ENCODE results near the gene TLK2. TPM values are rescaled to one million over a fixed set of nuclear protein-coding genes. Genes with fewer than 3 reads are reported as not detected.
"Not testable (repeated sequence)": the region's sequence is repeated elsewhere in the genome, so short reads cannot be mapped to it uniquely, and the experiment has no call there.

The TLK2 gene
- total RNA-seq, 1 experiment from 2014 or later, result 54.6 TPM

DNA sequence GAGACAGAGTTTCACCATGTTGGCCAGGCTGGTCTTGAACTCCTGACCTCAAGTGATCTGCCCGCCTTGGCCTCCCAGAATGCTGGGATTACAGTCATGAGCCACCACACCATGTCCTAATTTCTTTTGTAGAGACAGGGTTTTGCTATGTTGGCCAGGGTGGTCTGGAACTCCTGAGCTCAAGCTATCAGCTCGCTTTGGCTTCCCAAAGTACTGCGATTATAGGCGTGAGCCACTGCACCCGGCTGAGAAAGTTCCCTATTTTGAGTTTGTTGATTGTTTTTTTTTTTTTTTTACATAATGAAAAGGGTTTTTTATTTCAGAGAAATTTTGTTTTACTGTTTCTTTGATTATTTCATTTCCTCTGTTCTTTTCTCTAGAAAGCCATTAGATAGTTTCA, 67.4 kb downstream of the TLK2 start:
- H3K4me1 ChIP-seq (ENCODE audit: control insufficient read depth, insufficient read depth, low read length); CTCF ChIA-PET; H3K36me3 ChIP-seq (ENCODE audit: control insufficient read depth, insufficient read depth, low read length); in situ Hi-C loops (cut with HindIII; ENCODE audit: low pct_unique_long_range_greater_than_20kb, low sequenced_read_pairs); DNase-seq (ENCODE audit: low read depth, low spot score); H3K4me3 ChIP-seq (ENCODE audit: low read depth in 2 of 2, low read length in 2 of 2); intact Hi-C loops (cut with micrococcal nuclease; ENCODE audit: unreplicated experiment); BruUV-seq (replicated peaks); POLR2A ChIA-PET; H3K27ac ChIP-seq (ENCODE audit: low read length); ATAC-seq; H3K9me3 ChIP-seq (ENCODE audit: control insufficient read depth, insufficient read depth, low read depth, low read length); H3K27me3 ChIP-seq (ENCODE audit: control insufficient read depth, insufficient read depth, low read length): not testable (repeated sequence)

DNA sequence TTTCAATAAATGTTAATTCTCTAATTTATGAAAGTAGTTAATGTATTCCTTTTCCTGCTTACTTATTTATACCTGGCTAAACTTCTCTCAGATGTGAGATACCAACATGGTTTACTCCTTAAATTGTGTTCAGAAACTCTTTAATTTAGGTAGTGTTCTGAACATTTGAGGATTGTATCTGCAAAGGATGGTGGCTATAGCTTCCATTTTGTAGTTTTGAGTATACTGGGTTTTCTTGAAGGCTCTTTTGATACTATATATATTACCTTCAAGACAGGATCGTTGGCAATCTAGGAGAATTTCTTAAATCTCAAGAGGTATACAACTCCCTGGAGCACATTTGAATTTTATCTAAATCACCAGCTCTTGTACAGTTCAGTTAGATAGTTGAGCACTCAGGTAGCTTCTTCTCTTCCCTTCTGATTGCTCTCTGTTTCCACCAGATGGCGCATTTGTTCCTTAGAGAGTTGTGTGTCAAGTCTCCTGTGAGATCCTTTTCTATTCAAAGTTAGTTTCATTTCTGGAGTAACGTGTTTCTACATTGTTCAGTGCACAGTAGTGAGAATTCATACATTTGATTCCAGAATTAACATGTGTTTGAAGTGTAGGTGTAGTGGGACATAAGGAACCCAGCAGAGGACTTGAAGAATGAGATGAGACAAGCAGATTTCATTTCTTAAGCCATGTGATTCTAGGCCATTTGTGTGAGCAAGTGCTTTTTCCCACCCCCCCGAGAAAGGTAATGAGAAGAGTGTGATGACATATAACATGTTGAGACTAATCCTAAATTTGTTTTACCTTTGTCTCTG, 74.4 kb downstream of the TLK2 start:
- H3K4me1 ChIP-seq (ENCODE audit: control insufficient read depth, insufficient read depth, low read length); H3K4me3 ChIP-seq (ENCODE audit: low read depth in 2 of 2, low read length in 2 of 2); in situ Hi-C loops (cut with HindIII; ENCODE audit: low pct_unique_long_range_greater_than_20kb, low sequenced_read_pairs); BruUV-seq (replicated peaks); H3K27ac ChIP-seq (ENCODE audit: low read length); POLR2A ChIA-PET; H3K27me3 ChIP-seq (ENCODE audit: control insufficient read depth, insufficient read depth, low read length); intact Hi-C loops (cut with micrococcal nuclease; ENCODE audit: unreplicated experiment); DNase-seq (ENCODE audit: low read depth, low spot score); H3K36me3 ChIP-seq (ENCODE audit: control insufficient read depth, insufficient read depth, low read length); H3K9me3 ChIP-seq (ENCODE audit: control insufficient read depth, insufficient read depth, low read depth, low read length): not testable (repeated sequence)
- CTCF ChIA-PET, result interaction anchor here (0.6 to 1.0 kb wide), 7 partner anchors 26 to 321 kb away, joined by 3 to 5 read pairs (median 3); no protein-coding TSS in a partner anchor
- ATAC-seq, result peak; percentile 94
- TF ChIP-seq, protein P1, sequence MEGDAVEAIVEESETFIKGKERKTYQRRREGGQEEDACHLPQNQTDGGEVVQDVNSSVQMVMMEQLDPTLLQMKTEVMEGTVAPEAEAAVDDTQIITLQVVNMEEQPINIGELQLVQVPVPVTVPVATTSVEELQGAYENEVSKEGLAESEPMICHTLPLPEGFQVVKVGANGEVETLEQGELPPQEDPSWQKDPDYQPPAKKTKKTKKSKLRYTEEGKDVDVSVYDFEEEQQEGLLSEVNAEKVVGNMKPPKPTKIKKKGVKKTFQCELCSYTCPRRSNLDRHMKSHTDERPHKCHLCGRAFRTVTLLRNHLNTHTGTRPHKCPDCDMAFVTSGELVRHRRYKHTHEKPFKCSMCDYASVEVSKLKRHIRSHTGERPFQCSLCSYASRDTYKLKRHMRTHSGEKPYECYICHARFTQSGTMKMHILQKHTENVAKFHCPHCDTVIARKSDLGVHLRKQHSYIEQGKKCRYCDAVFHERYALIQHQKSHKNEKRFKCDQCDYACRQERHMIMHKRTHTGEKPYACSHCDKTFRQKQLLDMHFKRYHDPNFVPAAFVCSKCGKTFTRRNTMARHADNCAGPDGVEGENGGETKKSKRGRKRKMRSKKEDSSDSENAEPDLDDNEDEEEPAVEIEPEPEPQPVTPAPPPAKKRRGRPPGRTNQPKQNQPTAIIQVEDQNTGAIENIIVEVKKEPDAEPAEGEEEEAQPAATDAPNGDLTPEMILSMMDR (IDR thresholded peaks at IDR 0.05), result peak; percentile 72; the same call in 1 of the 2 replicates

DNA sequence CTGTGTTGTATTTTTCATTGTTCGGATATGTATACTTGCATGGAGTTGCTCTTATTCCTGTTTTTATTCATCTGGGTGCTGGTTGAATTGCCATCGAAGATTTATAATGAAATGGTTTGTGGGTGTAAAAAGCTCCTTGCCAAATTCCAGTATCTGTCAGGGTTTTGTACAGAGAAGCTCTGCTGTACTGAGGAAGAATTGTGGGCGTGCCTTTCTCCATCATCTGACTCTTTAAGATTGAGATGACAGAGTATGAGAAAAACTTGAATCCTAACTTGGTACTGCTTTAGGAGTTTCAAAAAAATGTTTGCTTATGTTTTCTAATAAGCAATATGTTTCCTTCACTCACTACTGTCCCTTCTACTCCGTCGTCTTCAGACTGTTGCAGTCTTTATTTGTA, 78.9 kb downstream of the TLK2 start:
- POLR2A ChIA-PET; H3K9me3 ChIP-seq (ENCODE audit: control insufficient read depth, insufficient read depth, low read depth, low read length); H3K4me1 ChIP-seq (ENCODE audit: control insufficient read depth, insufficient read depth, low read length); H3K27ac ChIP-seq (ENCODE audit: low read length); ATAC-seq; BruUV-seq (replicated peaks); H3K36me3 ChIP-seq (ENCODE audit: control insufficient read depth, insufficient read depth, low read length); DNase-seq (ENCODE audit: low read depth, low spot score); intact Hi-C loops (cut with micrococcal nuclease; ENCODE audit: unreplicated experiment); CTCF ChIA-PET; H3K27me3 ChIP-seq (ENCODE audit: control insufficient read depth, insufficient read depth, low read length); H3K4me3 ChIP-seq (ENCODE audit: low read depth in 2 of 2, low read length in 2 of 2); in situ Hi-C loops (cut with HindIII; ENCODE audit: low pct_unique_long_range_greater_than_20kb, low sequenced_read_pairs): not testable (repeated sequence)

DNA sequence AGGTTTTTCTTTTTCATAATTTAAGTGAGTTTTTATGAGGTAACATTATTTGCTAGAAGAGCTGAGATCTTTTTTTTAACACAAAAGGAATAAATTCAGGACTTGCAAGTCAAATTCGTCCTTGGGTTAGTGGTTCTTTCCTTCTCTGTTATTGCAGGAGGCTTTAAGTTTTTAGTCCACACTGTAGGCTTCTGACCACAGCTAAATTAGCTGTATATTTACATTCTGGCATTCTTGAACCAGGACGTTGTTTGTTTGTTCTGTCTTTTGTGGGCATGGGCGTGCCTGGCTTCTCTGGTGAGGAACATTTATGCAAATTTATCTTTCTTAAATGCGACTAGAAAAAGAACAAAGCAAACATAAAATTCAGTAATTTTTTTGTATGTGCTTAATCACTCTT, 80.3 kb downstream of the TLK2 start:
- H3K27ac ChIP-seq (ENCODE audit: low read length); CTCF ChIA-PET; H3K27me3 ChIP-seq (ENCODE audit: control insufficient read depth, insufficient read depth, low read length); in situ Hi-C loops (cut with HindIII; ENCODE audit: low pct_unique_long_range_greater_than_20kb, low sequenced_read_pairs); H3K4me3 ChIP-seq (ENCODE audit: low read depth in 2 of 2, low read length in 2 of 2); DNase-seq (ENCODE audit: low read depth, low spot score); POLR2A ChIA-PET; BruUV-seq (replicated peaks); intact Hi-C loops (cut with micrococcal nuclease; ENCODE audit: unreplicated experiment); H3K4me1 ChIP-seq (ENCODE audit: control insufficient read depth, insufficient read depth, low read length); H3K9me3 ChIP-seq (ENCODE audit: control insufficient read depth, insufficient read depth, low read depth, low read length); H3K36me3 ChIP-seq (ENCODE audit: control insufficient read depth, insufficient read depth, low read length): not testable (repeated sequence)
- ATAC-seq, result peak; percentile 67; the same call in 1 of the 2 replicates

DNA sequence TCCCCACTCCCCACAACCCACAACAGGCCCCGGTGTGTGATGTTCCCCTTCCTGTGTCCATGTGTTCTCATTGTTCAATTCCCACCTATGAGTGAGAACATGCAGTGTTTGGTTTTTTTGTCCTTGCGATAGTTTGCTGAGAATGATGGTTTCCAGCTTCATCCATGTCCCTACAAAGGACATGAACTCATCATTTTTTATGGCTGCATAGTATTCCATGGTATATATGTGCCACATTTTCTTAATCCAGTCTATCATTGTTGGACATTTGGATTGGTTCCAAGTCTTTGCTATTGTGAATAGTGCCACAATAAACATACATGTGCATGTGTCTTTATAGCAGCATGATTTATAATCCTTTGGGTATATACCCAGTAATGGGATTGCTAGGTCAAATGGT, 82.3 kb downstream of the TLK2 start:
- H3K36me3 ChIP-seq (ENCODE audit: control insufficient read depth, insufficient read depth, low read length); BruUV-seq (replicated peaks): not testable (repeated sequence)

More for the DNA sequence above, 82.3 kb downstream of the TLK2 start:
- H3K4me3 ChIP-seq (ENCODE audit: low read depth in 2 of 2, low read length in 2 of 2); H3K27me3 ChIP-seq (ENCODE audit: control insufficient read depth, insufficient read depth, low read length); H3K27ac ChIP-seq (ENCODE audit: low read length); intact Hi-C loops (cut with micrococcal nuclease; ENCODE audit: unreplicated experiment); DNase-seq (ENCODE audit: low read depth, low spot score); H3K9me3 ChIP-seq (ENCODE audit: control insufficient read depth, insufficient read depth, low read depth, low read length); ATAC-seq; H3K4me1 ChIP-seq (ENCODE audit: control insufficient read depth, insufficient read depth, low read length); CTCF ChIA-PET; in situ Hi-C loops (cut with HindIII; ENCODE audit: low pct_unique_long_range_greater_than_20kb, low sequenced_read_pairs); POLR2A ChIA-PET: not testable (repeated sequence)

Data from Panc1 (cell line).